Lower leg skin (tissue), 3 donors: ENCODE measurements around the gene CNPY3.

Experiments used
- CTCF ChIP-seq, 3 donors: fragments of 450-650 bp; IDR thresholded peaks; one replicate each; pipeline ENCODE4 v1.5.1; 2016; ENCODE audit warnings: antibody characterized with exemption in 3 of 3, mild to moderate bottlenecking in 3 of 3, moderate library complexity in 2 of 3
- POLR2A ChIP-seq, 2 donors: fragments of 450-650 bp; IDR thresholded peaks; one replicate each; pipeline ENCODE4 v1.6.1; 2016 to 2017; ENCODE audit warnings: antibody characterized with exemption in 2 of 2, mild to moderate bottlenecking in 1 of 2, moderate library complexity in 1 of 2

- TF ChIP-seq CTCF (IDR thresholded peaks at IDR 0.05) (no peak), POLR2A (IDR thresholded peaks at IDR 0.05) (no peak)
Measured at GRCh38 chr6:42923666-42924065, 5.6 kb upstream of the CNPY3 start.
